GM12875 (cell line): ENCODE results near the gene DNAH17.
"Not testable (repeated sequence)": the region's sequence is repeated elsewhere in the genome, so short reads cannot be mapped to it uniquely, and the experiment has no call there.

Experiments used
- H3K4me3 ChIP-seq: one replicate; pipeline ENCODE4 v1.5.1; 2011; ENCODE audit warnings: low read depth, low read length, control low read depth
- CTCF ChIP-seq: IDR thresholded peaks from 2 replicates; pipeline ENCODE4 v1.5.1; 2011; ENCODE audit warnings: low read depth, mild to moderate bottlenecking, control low read depth, inconsistent platforms, low read length, moderate library complexity, borderline replicate concordance; ENCODE audit not compliant: insufficient read depth

The DNAH17 gene

DNA sequence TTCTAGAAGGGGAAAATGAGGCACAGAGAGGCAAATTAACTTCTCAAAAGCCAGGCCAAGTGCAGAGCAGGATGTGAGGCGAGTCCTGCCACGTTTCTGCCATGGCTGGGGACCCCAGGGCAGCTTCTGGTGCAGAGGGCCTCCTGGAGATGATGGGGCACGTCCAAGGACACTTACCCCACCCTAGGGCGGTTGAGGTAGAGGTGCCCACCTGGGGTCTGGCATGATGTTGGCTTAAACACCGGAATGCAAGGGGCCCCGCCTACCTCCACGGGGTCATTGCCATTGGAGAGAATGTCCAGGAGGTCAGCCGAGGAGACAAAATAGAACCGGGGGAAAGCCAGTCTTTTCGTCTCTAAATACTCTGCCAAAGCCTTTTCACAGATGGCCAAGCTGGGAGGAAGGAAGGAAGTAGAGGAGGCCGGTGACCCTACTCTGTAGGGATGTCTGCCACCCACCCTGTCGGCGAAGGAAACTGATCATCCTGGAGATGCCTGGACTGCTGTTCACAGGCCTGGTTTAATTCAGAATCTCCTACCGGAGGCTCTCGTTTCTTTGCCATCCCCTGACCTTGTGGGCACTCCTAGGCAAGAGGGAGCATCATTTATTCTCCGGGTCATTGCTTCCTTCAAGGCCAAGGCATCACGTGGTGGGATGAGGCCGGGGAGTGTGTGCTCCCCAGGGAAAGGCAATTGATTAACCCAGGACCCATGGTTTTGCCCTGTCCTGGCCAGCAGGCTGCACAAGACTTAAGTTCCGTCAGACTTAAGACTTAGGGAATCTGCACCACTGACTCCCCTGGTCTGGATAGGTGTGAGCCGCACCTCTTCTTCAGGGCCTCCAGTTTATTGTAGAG is 70.5 kb downstream of the DNAH17 start:
- H3K4me3 ChIP-seq = no peak overlapping the region
- no peak for TF ChIP-seq CTCF

- H3K4me3 ChIP-seq = no peak overlapping the region
- TF ChIP-seq CTCF = no peak
Observed at GRCh38 chr17:78504156-78504925, 72.9 kb downstream of the DNAH17 start.

DNA sequence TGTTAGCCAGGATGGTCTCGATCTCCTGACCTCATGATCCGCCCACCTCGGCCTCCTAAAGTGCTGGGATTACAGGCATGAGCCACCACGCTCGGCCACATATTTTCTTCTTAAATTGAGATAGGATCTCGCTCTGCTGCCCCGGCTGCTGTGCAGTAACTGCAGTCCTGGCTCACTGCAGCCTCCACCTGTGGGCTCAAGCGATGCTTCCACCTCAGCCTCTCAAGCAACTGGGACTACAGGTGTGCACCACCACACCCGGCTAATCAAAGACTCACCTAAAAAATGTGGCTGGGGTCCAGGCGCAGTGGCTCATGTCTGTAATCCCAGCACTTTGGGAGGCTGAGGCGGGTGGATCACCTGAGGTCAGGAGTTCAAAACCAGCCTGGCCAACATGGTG is 73.8 kb downstream of the DNAH17 start:
- H3K4me3 ChIP-seq = not testable (repeated sequence)

DNA sequence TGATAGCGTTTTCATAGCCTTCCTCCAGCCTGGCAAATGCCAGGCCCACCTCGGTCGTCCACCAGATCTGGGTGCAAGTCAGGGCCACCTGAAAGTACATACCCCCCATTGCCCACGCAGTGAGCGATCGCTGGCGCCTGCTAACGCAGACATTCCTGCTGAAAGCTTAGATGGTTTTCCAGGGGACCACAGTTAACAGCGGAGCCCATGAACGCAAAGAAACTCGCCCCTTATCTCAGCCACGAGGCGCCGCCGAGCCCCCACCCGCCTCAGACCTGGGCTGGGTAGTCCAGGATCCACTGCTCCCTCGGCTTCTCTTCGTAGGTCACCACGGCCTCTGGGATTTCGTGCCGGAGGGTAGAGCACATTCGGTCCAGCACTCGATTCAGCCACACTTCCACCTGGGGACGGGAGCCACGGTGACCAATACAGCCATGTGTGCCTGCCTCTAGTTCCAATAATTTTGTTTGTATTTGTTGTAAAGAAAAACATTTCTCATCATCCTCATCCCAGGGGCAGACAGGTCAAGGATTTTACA is 74.5 kb downstream of the DNAH17 start:
- TF ChIP-seq CTCF = no peak
- no peak overlapping the region for H3K4me3 ChIP-seq

DNA sequence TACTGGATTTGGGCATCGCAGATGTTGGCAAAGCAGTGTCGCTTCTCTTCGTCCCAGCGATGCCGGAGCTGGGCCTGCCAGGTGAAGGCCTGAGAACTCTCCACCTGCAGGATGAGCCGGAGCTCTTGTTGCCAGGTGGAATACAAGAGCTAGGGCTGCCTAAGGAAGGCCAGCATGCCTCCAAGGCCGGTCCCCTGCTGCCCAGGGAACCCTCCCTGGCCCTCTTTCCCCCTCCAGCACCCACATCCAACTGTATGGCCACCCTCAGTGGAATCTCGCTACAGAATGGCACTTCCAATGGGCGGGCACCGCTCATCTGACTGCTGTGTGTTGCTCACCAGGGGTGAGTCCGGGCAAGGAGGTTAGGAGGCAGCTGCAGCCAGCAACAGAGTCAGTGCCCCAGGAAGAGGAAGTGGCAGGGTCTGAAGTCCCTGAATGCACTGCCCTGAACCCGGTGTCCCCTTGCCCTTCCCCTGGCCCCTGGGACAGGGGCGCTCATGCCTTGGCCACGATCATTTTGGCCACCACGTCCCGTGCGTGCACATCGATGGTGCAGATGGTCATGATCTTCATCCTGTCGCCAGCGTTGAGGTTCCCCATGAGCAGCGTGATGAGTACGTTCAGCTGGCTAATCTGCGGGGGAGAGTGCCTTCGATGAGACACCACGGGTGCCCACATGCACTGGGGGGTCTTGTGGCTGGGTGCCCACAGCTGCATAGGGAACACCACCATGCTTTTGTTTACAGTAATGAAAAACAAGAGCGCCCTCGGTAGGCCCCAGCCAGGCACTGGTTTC is 75.8 kb downstream of the DNAH17 start:
- no peak overlapping the region for H3K4me3 ChIP-seq
- TF ChIP-seq CTCF = no peak

GRCh38 chr17:78500806-78501205 is 76.4 kb downstream of the DNAH17 start:
- no peak for TF ChIP-seq CTCF
- no peak overlapping the region for H3K4me3 ChIP-seq
